Rectal smooth muscle tissue (tissue), 1 donor: Measurements from ENCODE around the gene RNASEH2B.

Experiments used
- H3K27ac ChIP-seq: one replicate; pipeline ENCODE4 v1.7.0; 2013; ENCODE audit warnings: low read depth, low read length, inconsistent platforms
- H3K27me3 ChIP-seq: one replicate; pipeline ENCODE4 v1.7.0; 2013; ENCODE audit warnings: low read length; ENCODE audit not compliant: control insufficient read depth, insufficient read depth
- H3K36me3 ChIP-seq: one replicate; pipeline ENCODE4 v1.7.0; 2013; ENCODE audit warnings: low read length; ENCODE audit not compliant: control insufficient read depth, insufficient read depth
- H3K4me1 ChIP-seq: one replicate; pipeline ENCODE4 v1.7.0; 2013; ENCODE audit warnings: low read length; ENCODE audit not compliant: control insufficient read depth, insufficient read depth
- H3K4me3 ChIP-seq: one replicate; pipeline ENCODE4 v1.7.0; 2013; ENCODE audit warnings: low read length
- H3K9ac ChIP-seq: one replicate; pipeline ENCODE4 v1.7.0; 2013; ENCODE audit warnings: low read length

The RNASEH2B gene

GRCh38 chr13:50889317-50889716 lies 20.3 kb upstream of the RNASEH2B start:
- Histone ChIP-seq H3K4me3 (no peak overlapping the region), H3K27ac (no peak overlapping the region), H3K27me3 (no peaks in the 10 kb centered on the region), H3K36me3 (no peaks in the 10 kb centered on the region), H3K9ac (no peak overlapping the region), H3K4me1 (no peaks in the 10 kb centered on the region)

- H3K4me1 ChIP-seq, result no peaks in the 10 kb centered on the region
- H3K27ac ChIP-seq, result no peak overlapping the region
Measured at GRCh38 chr13:50891206-50891605, 18.4 kb upstream of the RNASEH2B start.

GRCh38 chr13:50892210-50892944 lies 17.2 kb upstream of the RNASEH2B start:
- Histone ChIP-seq H3K36me3 (no peaks in the 10 kb centered on the region), H3K9ac (no peak overlapping the region), H3K27me3 (no peaks in the 10 kb centered on the region), H3K4me3 (no peak overlapping the region), H3K4me1 (no peaks in the 10 kb centered on the region), H3K27ac (no peak overlapping the region)

More at GRCh38 chr13:50891206-50891605, 18.4 kb upstream of the RNASEH2B start:
- H3K9ac ChIP-seq, result no peak overlapping the region
- H3K4me3 ChIP-seq, result no peak overlapping the region
- H3K27me3 ChIP-seq, result no peaks in the 10 kb centered on the region
- H3K36me3 ChIP-seq, result no peaks in the 10 kb centered on the region

- H3K4me3 ChIP-seq, result peak overlapping the region; percentile 22
- H3K27me3 ChIP-seq, result no peaks in the 10 kb centered on the region
- no peaks in the 10 kb centered on the region for H3K36me3 ChIP-seq
- no peak overlapping the region for H3K9ac ChIP-seq
- H3K27ac ChIP-seq, result peak overlapping the region; percentile 26
- no peaks in the 10 kb centered on the region for H3K4me1 ChIP-seq
Measured at GRCh38 chr13:50893211-50893852, 16.3 kb upstream of the RNASEH2B start.

- Histone ChIP-seq H3K4me3 (no peak overlapping the region), H3K27me3 (no peaks in the 10 kb centered on the region), H3K27ac (no peak overlapping the region), H3K36me3 (no peaks in the 10 kb centered on the region), H3K4me1 (no peaks in the 10 kb centered on the region), H3K9ac (no peak overlapping the region)
Measured at GRCh38 chr13:50894012-50894411, 15.6 kb upstream of the RNASEH2B start.

GRCh38 chr13:50894504-50894903 lies 15.1 kb upstream of the RNASEH2B start:
- H3K27ac ChIP-seq, result no peak overlapping the region
- no peaks in the 10 kb centered on the region for H3K36me3 ChIP-seq
- H3K9ac ChIP-seq, result no peak overlapping the region
- no peaks in the 10 kb centered on the region for H3K4me1 ChIP-seq
- H3K4me3 ChIP-seq, result no peak overlapping the region
- H3K27me3 ChIP-seq, result no peaks in the 10 kb centered on the region

GRCh38 chr13:50898338-50898737 lies 11.3 kb upstream of the RNASEH2B start:
- no peak overlapping the region for H3K9ac ChIP-seq
- no peak overlapping the region for H3K27ac ChIP-seq
- H3K4me3 ChIP-seq, result no peak overlapping the region
- no peaks in the 10 kb centered on the region for H3K27me3 ChIP-seq
- H3K36me3 ChIP-seq, result no peaks in the 10 kb centered on the region
- H3K4me1 ChIP-seq, result no peaks in the 10 kb centered on the region

- Histone ChIP-seq H3K36me3 (no peaks in the 10 kb centered on the region), H3K9ac (no peak overlapping the region)
Measured at GRCh38 chr13:50901701-50902100, 7.9 kb upstream of the RNASEH2B start.

GRCh38 chr13:50905256-50905655 lies 4.3 kb upstream of the RNASEH2B start:
- H3K4me3 ChIP-seq, result no peak overlapping the region

More at GRCh38 chr13:50901701-50902100, 7.9 kb upstream of the RNASEH2B start:
- Histone ChIP-seq H3K27me3 (no peaks in the 10 kb centered on the region), H3K4me1 (no peaks in the 10 kb centered on the region), H3K27ac (no peak overlapping the region), H3K4me3 (no peak overlapping the region)

GRCh38 chr13:50907781-50908180 lies 1.8 kb upstream of the RNASEH2B start:
- Histone ChIP-seq H3K27me3 (no peaks in the 10 kb centered on the region), H3K36me3 (no peaks in the 10 kb centered on the region), H3K4me1 (peaks cover 15% of the 10 kb centered on the region), H3K9ac (no peak overlapping the region), H3K4me3 (no peak overlapping the region), H3K27ac (no peak overlapping the region)

More at GRCh38 chr13:50905256-50905655, 4.3 kb upstream of the RNASEH2B start:
- no peak overlapping the region for H3K9ac ChIP-seq
- H3K4me1 ChIP-seq, result no peaks in the 10 kb centered on the region
- H3K27me3 ChIP-seq, result no peaks in the 10 kb centered on the region
- no peaks in the 10 kb centered on the region for H3K36me3 ChIP-seq
- H3K27ac ChIP-seq, result no peak overlapping the region

GRCh38 chr13:50908371-50908770 lies 1.2 kb upstream of the RNASEH2B start:
- Histone ChIP-seq H3K36me3 (no peaks in the 10 kb centered on the region), H3K9ac (no peak overlapping the region), H3K27me3 (no peaks in the 10 kb centered on the region), H3K4me3 (no peak overlapping the region), H3K4me1 (peaks cover 15% of the 10 kb centered on the region), H3K27ac (no peak overlapping the region)

- H3K27me3 ChIP-seq, result no peaks in the 10 kb centered on the region
- H3K36me3 ChIP-seq, result no peaks in the 10 kb centered on the region
- H3K9ac ChIP-seq, result peak overlapping the region; percentile 98
- H3K4me3 ChIP-seq, result peak overlapping the region; percentile 97
- peaks cover 15% of the 10 kb centered on the region for H3K4me1 ChIP-seq
- H3K27ac ChIP-seq, result peak overlapping the region; percentile 93
Measured at GRCh38 chr13:50910485-50910805, 854 bp downstream of the RNASEH2B start.
